ENCODE measurements around the gene MPP3.

GRCh38 chr17:43861960-43862359 lies 29.0 kb upstream of the MPP3 start:
- no peak for TF ChIP-seq EZH2phosphoT487 (IDR thresholded peaks at IDR 0.05)
- TF ChIP-seq CTCF (IDR thresholded peaks at IDR 0.05), result no peak

Measured in neural progenitor cell (in vitro differentiated cells).